HTERT RPE-1 (cell line): ENCODE measurements around the gene AMBP.

Source experiments
- in situ Hi-C: fragments of 300-500 bp; cut with MboI; formaldehyde crosslinking; loops from 4 replicates; pipeline ENCODE4 v1.14.3; 2020; ENCODE audit warnings: low sequenced_read_pairs

AMBP gene

GRCh38 chr9:114114364-114114763 lies 36.3 kb upstream of the AMBP start:
- in situ Hi-C loops = no loop called here

- in situ Hi-C loops = no loop called here
Measured at GRCh38 chr9:114112778-114113584, 34.9 kb upstream of the AMBP start.

GRCh38 chr9:114112325-114112724 lies 34.2 kb upstream of the AMBP start:
- in situ Hi-C loops = no loop called here

- in situ Hi-C loops = no loop called here
Measured at GRCh38 chr9:114110180-114110579, 32.1 kb upstream of the AMBP start.

GRCh38 chr9:114109124-114109523 lies 31.0 kb upstream of the AMBP start:
- in situ Hi-C loops = no loop called here

GRCh38 chr9:114108016-114108833 lies 30.1 kb upstream of the AMBP start:
- in situ Hi-C loops = no loop called here

GRCh38 chr9:114107286-114108001 lies 29.3 kb upstream of the AMBP start:
- in situ Hi-C loops = no loop called here

- in situ Hi-C loops = no loop called here
Measured at GRCh38 chr9:114105236-114105635, 27.1 kb upstream of the AMBP start.

GRCh38 chr9:114102484-114102883 lies 24.4 kb upstream of the AMBP start:
- in situ Hi-C loops = no loop called here

GRCh38 chr9:114100536-114100935 lies 22.4 kb upstream of the AMBP start:
- in situ Hi-C loops = no loop called here

GRCh38 chr9:114099669-114100270 lies 21.7 kb upstream of the AMBP start:
- in situ Hi-C loops = loop anchor here (25.0 kb wide), 1 partner anchor 188 kb away; no protein-coding TSS in a partner anchor

- in situ Hi-C loops = loop anchor here (25.0 kb wide), 1 partner anchor 188 kb away; no protein-coding TSS in a partner anchor
Measured at GRCh38 chr9:114098936-114099668, 21.0 kb upstream of the AMBP start, which contains the start of gene KIF12. Gene KIF12, minus strand, starts transcription at chr9:114099292. Its CDS starts 16 bp downstream, at chr9:114099276.

GRCh38 chr9:114098021-114098935 lies 20.2 kb upstream of the AMBP start:
- in situ Hi-C loops = loop anchor here (25.0 kb wide), 1 partner anchor 189 kb away; no protein-coding TSS in a partner anchor

GRCh38 chr9:114097613-114098020 lies 19.5 kb upstream of the AMBP start:
- in situ Hi-C loops = loop anchor here (25.0 kb wide), 1 partner anchor 190 kb away; no protein-coding TSS in a partner anchor

GRCh38 chr9:114096866-114097612 lies 18.9 kb upstream of the AMBP start:
- in situ Hi-C loops = loop anchor here (25.0 kb wide), 1 partner anchor 190 kb away; no protein-coding TSS in a partner anchor

- in situ Hi-C loops = loop anchor here (25.0 kb wide), 1 partner anchor 191 kb away; no protein-coding TSS in a partner anchor
Measured at GRCh38 chr9:114096041-114096511, 18.0 kb upstream of the AMBP start.

- in situ Hi-C loops = loop anchor here (25.0 kb wide), 1 partner anchor 192 kb away; no protein-coding TSS in a partner anchor
Measured at GRCh38 chr9:114094971-114095370, 16.9 kb upstream of the AMBP start.
